T1000 (cell line): ENCODE results near the gene PSMD13.
"Not testable (repeated sequence)": the region's sequence is repeated elsewhere in the genome, so short reads cannot be mapped to it uniquely, and the experiment has no call there.

ENCODE experiments used
- DNase-seq: peaks from one replicate; lab custom pipeline; 2025; ENCODE audit warnings: mixed read lengths; lab: John Stamatoyannopoulos, UW

Gene PSMD13

DNA sequence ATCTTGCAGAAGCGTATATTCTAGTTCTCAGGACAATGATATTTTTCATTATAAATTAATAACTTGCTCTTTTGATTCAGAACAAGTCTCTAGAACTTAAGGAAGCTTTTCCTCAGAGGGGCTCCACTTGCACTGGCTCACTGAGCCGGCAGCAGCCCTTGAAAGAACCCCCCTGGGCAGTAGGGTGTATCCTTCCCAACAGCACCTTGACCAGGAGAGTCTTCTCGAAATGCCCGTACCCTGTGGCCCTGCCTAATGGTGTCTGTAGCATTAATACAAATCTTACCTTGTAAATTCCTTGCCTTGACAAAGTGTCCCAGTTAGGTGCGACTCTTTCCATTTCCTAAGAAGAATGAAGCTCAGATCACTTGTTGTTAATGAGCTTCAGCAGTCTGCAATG is 13.5 kb downstream of the PSMD13 start:
- DNase-seq: no peak

DNA sequence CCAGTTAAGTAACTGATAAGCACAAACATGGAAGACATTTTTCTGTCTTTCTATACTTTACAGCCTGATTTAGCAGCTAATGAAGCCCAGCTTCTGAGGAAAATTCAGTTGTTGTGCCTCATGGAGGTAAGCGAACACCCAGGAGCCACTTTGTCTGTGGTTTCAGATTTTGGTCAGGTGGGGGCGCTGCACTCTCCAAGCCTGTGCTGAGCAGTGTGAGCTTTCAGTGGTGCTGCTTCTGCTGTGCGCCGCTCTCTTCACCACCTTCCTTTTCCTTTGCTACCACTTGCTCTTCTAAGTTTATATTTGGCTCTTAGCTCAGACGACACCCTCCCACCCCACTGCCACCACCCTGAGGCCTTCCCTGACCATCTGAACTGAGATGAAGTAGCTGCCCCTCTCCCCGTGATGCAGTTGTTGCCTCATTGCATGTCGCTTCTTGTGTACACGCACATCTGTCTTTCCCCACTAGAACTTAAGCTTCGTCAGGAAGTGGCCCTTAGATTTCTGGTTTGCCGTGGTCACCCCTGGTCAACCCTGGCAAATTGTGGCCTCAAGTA is 14.0 kb downstream of the PSMD13 start:
- DNase-seq: no peak

DNA sequence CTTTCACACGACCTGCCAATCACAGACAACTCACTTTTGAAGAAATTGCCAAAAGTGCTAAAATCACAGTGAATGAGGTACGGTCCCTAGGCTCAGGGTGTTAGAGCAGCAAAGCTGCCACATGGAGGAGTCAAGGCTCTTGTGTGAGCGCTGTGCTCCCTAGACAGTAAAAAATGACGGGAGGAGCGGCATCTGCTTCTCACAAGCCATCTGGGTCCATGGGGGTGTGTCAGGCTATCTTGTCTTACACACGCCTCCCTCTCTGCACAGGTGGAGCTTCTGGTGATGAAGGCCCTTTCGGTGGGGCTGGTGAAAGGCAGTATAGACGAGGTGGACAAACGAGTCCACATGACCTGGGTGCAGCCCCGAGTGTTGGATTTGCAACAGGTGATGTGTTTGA is 14.8 kb downstream of the PSMD13 start:
- DNase-seq: no peak

- DNase-seq: no peak
These were observed 15.9 kb downstream of the PSMD13 start for GRCh38 chr11:252666-253065.

GRCh38 chr11:253160-253885 is 16.5 kb downstream of the PSMD13 start:
- DNase-seq: no peak

DNA sequence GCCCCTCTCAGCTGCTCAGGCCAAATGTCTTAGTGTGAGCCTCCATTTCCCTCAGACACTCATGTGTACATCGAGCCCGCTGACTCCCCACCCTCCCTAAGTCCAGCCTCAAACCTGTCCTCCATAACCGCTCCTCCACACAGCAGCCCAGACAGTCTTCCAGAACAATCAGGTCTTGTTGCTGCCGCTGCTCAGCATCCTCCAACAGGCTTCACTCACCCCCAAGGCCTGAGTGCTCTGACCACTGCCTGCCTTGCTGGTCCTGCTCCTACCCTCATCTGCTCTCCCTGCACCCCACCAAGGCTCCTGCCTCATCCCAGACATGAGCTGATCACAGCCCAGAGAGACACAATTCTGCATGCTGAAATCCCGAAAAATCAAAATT is 17.1 kb downstream of the PSMD13 start:
- no peak for DNase-seq

- no peak for DNase-seq
These were observed 18.4 kb downstream of the PSMD13 start for GRCh38 chr11:255176-255575.

GRCh38 chr11:255816-256215 is 19.0 kb downstream of the PSMD13 start:
- DNase-seq: no peak

DNA sequence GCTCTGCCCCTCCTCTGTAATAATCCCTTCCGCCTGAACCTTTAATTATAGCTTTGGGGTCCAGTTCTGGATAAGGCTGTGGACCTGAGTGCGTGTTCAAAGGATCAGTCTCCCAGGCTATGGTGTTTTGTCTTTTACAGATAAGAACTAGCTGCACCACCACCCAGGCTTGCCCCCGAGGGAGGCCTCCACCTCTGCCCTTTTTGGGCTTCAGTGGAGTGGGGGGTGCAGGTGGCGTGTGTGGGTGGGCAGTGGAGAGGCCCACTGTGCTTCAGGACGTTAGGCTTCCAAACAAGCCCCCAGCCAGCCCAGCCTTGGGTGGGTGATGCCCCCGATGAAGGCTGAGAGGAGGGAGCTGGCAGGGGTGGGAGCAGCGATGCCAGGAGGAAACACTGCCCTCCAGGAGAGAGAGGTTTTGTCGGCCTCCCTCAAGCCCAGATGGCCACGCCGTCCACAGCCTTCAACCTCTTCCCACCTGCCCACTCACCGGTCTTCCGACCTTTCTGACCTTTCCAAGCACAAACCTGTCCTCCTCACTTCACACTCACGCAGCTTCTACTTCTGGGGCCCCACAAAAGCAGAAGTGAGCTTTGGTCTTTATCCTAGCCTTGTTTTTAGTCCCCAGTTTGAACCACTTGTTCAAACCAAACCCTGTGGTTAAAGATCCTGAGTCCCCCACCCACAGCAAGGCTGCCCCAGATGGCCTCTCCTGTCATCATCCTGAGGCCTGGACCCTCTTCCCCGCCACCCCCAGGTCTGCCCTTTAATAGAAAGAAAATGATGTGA is 20.4 kb downstream of the PSMD13 start:
- no peak for DNase-seq

DNA sequence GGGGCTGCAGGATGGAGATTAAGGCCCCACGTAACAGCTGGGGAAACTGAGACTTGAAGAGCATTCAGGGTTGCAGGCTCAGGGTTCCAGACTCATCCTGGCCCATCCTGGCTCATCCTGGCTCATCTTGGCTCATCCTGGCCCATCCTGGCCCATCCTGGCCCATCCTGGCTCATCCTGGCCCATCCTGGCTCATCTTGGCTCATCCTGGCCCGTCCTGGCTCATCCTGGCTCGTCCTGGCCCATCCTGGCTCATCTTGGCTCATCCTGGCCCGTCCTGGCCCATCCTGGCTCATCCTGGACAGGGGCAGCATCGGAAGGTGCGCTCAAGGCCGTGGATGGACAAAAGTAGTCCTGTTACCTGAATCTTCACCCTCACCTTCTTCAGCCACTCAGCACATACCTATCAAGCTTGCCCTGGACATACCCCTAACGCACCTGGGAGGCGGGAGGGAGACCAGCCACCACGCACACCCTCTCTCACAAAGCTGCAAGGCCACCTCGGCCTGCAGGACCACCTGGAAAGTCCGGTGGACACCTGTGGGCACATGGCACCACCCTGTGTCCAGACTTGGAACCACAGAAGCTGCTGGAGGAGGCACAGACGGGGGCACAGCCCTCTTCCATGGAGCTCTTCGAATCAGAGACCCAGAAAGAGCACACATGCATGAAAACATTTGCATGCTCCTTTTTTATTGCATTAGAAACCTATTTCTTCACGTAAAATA is 21.2 kb downstream of the PSMD13 start:
- DNase-seq: no peak

DNA sequence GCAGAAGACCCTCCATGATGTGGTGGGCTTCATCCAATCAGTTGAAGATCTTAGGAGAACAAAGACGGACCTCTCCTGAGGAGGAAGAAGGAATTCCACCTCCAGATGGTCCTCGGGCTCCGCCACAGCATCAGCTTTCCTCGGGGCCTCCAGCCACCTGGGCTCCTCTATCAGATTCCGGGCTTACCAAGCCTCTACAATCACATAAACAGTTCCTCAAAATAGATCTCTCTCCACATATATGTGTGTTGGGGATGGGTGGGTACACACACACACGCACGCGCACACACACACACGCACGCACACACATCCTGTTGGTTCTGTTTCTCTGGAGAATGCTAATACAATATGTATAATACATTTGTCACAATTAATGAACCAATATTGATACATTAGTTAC is 22.6 kb downstream of the PSMD13 start:
- no peak for DNase-seq

- DNase-seq: no peak
These were observed 24.8 kb downstream of the PSMD13 start for GRCh38 chr11:261624-262023.

- no peak for DNase-seq
These were observed 30.1 kb downstream of the PSMD13 start for GRCh38 chr11:266676-267439.

GRCh38 chr11:267491-267994 is 30.8 kb downstream of the PSMD13 start:
- no peak for DNase-seq

DNA sequence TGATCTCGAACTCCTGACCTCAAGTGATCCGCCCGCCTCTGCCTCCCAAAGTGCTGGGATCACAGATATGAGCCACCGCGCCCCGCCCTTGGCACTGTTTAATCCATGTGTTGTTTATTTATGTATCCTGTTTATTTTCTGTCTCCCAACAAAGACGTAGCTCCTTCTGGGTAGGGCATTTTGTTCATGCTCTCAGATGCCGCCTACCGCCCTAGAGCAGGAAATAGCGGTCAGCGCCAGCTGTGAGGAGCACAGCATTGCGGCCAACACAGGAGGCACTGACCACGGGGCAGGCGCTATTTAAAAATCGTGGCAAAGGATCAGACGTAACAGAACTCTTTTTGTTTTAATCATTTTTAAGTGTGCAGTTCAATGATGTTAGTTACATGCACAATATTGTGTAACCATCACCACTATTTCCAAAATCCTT is 32.0 kb downstream of the PSMD13 start:
- DNase-seq: not testable (repeated sequence)

DNA sequence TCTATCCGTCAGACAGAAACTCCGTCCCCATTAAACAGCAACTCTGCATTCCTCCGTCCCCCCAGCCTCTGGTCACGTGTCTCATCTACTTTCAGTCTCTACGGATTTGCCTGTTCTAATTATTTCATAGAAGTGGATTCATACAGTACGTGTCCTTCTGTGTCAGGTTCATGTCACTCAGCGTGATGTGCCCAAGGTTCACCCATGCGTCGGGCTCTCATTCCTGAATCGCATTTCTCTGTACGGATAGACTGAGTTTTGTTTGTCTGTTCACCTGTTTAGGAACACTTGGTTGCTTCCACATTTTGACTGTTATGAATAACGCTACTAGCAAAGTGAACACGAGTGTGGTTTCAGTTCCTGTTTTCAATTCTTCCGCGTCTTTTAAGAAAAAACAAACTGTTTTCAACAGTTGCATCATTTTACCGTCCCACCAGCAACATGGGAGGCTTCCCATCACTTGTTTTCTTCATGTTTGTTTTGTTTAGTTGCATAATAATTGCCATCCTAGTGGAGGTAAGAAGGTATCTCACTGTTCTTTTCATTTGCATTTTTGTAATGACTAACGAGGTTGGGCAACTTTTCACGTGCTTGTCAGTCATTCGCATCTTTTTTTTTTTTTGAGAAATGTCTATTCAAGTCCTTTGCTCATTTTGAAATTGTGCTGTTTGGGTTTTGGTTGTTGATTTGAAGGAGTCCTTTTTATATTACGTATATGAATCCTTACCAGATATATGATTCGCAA is 32.5 kb downstream of the PSMD13 start:
- DNase-seq: no peak

GRCh38 chr11:270451-271318 is 33.9 kb downstream of the PSMD13 start:
- no peak for DNase-seq

DNA sequence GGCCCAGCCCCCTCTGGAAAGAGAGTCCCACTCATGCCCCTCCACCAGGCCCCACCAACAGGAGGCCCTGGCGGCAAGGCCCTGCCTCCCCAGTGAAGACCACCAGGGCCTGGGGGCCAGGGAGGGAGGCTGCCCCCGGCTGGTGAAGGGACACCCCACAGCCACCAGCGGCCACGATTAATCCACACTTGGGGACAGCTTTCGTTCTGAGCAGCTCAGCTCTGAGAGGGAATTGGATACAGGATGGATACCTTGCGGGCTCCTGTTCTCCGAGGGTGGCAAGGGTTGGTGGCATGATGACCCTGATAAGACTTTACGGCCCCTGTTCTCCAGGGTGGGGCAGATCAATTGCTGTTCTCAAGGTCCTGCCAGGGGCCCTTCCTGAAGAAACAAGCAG is 34.5 kb downstream of the PSMD13 start:
- no peak for DNase-seq

- no peak for DNase-seq
These were observed 35.6 kb downstream of the PSMD13 start for GRCh38 chr11:272195-272930.
